BJ (cell line): ENCODE data around the gene SMYD3. TPM values are rescaled to one million over a fixed set of nuclear protein-coding genes. Genes with fewer than 3 reads are reported as not detected.

Experiments used
- CTCF ChIA-PET: fragments of 350-600 bp; formaldehyde crosslinking; extraction: SDS; loops from one replicate; lab custom pipeline; 2021; ENCODE audit warnings: antibody characterized with exemption, inconsistent platforms; lab: Yijun Ruan, JAX
- POLR2A ChIA-PET: fragments of 300-600 bp; sonication (Branson Sonifier 250); formaldehyde crosslinking; extraction: SDS; loops from one replicate; lab custom pipeline; 2021; ENCODE audit warnings: antibody characterized with exemption; lab: Charles Lee
- DNase-seq: peaks from one replicate; pipeline ENCODE4 v3.0.0-alpha.2; 2011; ENCODE audit warnings: low read depth
- H3K27me3 ChIP-seq: 2 replicates; pipeline ENCODE4 v1.6.0; 2011; ENCODE audit warnings: low read length; ENCODE audit not compliant: control insufficient read depth, insufficient read depth
- H3K36me3 ChIP-seq: 2 replicates; pipeline ENCODE4 v1.5.1; 2011; ENCODE audit warnings: low read length; ENCODE audit not compliant: control insufficient read depth, insufficient read depth
- H3K4me3 ChIP-seq: 2 replicates; pipeline ENCODE4 v1.5.1; 2011; ENCODE audit warnings: low read depth, mild to moderate bottlenecking, control low read depth, low read length
- polyA plus RNA-seq: library from polyadenylated mRNA; depleted of rRNA; stranded (reverse); fragments of >200 nt; gene quantifications from 2 replicates; pipeline ENCODE4 v1.2.3, GENCODE V29; 2011
- TF ChIP-seq, protein P1 (sequence below): IDR thresholded peaks from 2 replicates; pipeline ENCODE4 v1.5.1; 2011; ENCODE audit warnings: low read depth, mild to moderate bottlenecking, control low read depth, inconsistent platforms, low read length, moderate library complexity; ENCODE audit not compliant: insufficient read depth

Gene SMYD3
- polyA plus RNA-seq, 1 experiment, result 26.1 TPM

DNA sequence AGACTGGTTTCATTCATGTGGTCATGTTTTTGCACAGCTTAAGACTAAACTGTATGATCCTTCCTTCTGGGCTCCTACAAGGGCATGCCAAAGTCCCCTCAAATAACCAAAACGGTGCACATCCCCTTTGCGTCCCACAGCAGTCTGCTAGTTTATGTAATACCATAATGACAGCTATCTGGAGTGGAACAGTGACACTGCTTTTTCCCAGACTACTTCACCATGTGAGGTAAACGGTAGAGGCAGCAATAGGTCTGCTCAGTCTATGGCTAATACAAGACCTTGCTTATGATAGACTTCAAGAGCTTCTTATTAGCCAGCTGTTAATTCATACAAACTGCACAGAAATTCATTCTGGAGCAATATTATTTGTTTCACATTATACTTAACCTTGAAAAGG is 395.5 kb downstream of the SMYD3 start:
- H3K36me3 ChIP-seq, result no peaks in the 10 kb centered on the region
- TF ChIP-seq, protein P1, sequence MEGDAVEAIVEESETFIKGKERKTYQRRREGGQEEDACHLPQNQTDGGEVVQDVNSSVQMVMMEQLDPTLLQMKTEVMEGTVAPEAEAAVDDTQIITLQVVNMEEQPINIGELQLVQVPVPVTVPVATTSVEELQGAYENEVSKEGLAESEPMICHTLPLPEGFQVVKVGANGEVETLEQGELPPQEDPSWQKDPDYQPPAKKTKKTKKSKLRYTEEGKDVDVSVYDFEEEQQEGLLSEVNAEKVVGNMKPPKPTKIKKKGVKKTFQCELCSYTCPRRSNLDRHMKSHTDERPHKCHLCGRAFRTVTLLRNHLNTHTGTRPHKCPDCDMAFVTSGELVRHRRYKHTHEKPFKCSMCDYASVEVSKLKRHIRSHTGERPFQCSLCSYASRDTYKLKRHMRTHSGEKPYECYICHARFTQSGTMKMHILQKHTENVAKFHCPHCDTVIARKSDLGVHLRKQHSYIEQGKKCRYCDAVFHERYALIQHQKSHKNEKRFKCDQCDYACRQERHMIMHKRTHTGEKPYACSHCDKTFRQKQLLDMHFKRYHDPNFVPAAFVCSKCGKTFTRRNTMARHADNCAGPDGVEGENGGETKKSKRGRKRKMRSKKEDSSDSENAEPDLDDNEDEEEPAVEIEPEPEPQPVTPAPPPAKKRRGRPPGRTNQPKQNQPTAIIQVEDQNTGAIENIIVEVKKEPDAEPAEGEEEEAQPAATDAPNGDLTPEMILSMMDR, result no peak
- CTCF ChIA-PET, result interaction anchor here (1.5 kb wide), 1 partner anchor 958 kb away, joined by 4 read pairs; no protein-coding TSS in a partner anchor
- H3K4me3 ChIP-seq, result no peak overlapping the region
- POLR2A ChIA-PET, result no interaction called here
- no peak for DNase-seq
- no peaks in the 10 kb centered on the region for H3K27me3 ChIP-seq

DNA sequence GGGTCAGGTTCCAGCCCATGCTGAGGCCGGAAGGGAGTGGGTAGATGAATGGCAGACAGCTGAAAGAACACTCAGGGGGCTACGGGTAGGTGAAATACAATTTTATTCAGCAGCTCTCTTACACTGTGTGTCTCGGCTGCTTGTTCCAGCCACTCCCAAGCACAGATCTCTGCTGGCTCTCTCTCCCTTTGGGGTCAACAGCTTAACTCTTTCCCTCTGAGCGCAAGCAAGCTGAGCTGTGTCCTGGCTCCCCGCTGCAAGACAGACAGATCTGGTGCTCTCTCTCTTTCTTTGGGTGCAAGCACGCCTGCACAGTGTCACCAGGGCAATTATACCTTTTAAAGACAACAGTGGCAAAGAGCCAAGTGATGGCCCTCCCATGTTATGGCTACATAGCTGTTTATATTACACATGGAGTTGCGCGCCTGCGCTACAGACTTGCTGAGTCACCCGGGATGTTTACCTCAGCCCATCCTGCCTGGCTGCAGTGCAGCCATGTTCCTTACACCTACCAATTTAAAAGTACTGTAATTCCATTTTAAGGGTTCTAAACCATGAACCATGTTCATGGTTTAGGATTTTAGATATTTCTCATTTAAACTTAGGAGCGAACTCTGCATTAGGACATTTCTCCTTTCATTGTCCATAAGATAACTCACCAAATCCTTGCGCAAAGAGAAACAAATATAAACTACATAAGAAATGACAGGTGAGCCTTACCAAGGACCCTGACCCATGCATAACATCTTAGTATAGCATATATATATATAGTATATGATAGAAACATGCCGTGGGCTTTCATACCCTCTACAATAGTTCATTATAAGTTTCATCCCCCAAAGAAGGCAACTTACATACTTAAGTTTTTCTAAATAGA is 396.5 kb downstream of the SMYD3 start:
- no peaks in the 10 kb centered on the region for H3K27me3 ChIP-seq
- no peaks in the 10 kb centered on the region for H3K36me3 ChIP-seq
- TF ChIP-seq, protein P1, result no peak
- no peak for DNase-seq
- ChIA-PET CTCF (interaction anchor here (0.9 kb wide), 1 partner anchor 98 kb away, joined by 3 read pairs; no protein-coding TSS in a partner anchor), POLR2A (no interaction called here)
- H3K4me3 ChIP-seq, result no peak overlapping the region

- H3K4me3 ChIP-seq, result no peak overlapping the region
- TF ChIP-seq, protein P1, result no peak
- no peaks in the 10 kb centered on the region for H3K36me3 ChIP-seq
- H3K27me3 ChIP-seq, result no peaks in the 10 kb centered on the region
- ChIA-PET POLR2A (no interaction called here), CTCF (interaction anchor here (1.1 kb wide), 1 partner anchor 17 kb away, joined by 4 read pairs; no protein-coding TSS in a partner anchor)
- DNase-seq, result no peak
These were observed 398.7 kb downstream of the SMYD3 start for GRCh38 chr1:246108278-246108925.

DNA sequence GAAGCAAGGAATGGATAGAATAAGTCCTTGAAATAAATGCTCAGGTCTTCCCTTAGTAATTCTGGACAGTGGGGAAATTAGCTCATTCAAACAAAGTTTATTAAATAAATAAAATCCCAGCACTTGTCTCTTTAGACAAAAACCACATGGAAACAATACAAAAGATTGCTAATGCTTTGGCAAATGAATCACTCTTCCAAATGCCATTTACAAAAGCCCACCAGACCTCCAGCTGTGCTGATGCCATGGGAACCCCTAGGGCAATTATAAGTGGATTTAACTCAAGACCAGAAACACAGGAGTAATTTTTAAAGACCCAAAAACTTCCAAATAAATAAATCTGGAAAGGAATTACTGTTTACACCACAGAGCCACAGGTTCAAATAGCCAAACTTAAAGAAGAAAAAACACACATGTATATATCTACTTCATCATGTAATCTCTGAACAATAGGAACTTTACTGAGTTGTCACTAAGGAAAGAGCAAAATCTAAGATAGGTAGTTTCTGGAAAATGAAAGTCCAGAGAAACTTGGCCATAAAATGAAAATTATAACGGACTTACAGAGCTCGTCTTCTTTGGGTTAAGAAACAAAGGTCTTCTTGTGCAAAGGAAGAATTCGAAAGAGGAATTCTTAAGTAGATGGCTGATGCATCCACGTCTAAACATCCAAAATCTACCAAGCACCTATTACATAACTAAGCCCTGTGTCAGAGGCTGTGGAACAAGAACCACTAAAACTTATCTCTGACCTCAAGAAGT is 399.4 kb downstream of the SMYD3 start:
- Histone ChIP-seq H3K36me3 (no peaks in the 10 kb centered on the region), H3K4me3 (no peak overlapping the region), H3K27me3 (no peaks in the 10 kb centered on the region)
- no peak for DNase-seq
- TF ChIP-seq, protein P1, result no peak
- ChIA-PET POLR2A (no interaction called here), CTCF (interaction anchor here (0.6 kb wide), 1 partner anchor 337 kb away, joined by 3 read pairs; no protein-coding TSS in a partner anchor)
